ENCODE measurements around the gene AQP2.

AQP2 gene

DNA sequence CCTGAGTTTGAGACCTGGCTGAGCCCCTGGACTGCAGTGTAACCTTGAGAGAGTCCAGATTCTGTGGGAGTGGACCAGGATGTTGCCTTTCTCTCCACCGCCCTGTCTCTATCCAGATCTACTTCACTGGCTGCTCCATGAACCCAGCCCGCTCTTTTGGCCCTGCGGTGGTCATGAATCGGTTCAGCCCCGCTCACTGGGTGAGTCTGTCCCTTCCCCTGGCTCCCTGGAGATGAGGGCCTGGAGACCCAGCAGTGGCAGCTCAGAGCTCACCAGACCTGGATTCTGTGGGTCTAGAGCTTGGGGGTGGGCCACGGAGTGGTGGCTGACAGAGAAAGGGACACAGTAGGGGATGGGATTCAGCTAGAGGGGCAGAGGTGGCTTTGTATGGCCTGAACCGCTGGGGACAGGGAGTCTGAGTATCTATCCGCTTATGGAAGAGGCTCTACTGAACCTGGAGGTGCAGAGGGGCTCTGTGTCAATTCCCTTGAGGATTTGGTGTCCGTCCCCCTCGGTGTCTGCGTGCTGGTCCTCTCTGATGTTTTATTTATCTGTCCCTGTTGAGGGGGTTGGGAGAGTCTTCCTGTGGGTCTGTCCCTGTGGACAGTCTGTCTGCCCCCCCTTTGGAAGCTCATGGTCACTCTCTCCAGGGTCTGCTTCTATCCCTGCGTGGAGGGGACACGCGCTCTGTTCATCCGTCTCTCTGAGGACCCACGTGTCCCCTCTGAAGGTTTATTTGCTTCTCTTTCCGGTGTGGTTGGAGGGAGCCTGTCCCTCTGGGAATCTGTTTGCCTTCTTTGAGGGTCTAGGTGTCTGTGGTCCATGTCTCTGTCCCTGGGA, 13.7 kb downstream of the AQP2 start:
- no peak overlapping the region for H3K4me2 ChIP-seq (ENCODE audit: low read length)
- no peaks in the 10 kb centered on the region for H4K20me1 ChIP-seq (ENCODE audit: control insufficient read depth, insufficient read depth, low read depth, low read length)
- no peaks in the 10 kb centered on the region for H3K9me3 ChIP-seq (ENCODE audit: control insufficient read depth, insufficient read depth, low read length)
- H3K27ac ChIP-seq (ENCODE audit: low read depth, low read length), result no peak overlapping the region
- TF ChIP-seq EZH2phosphoT487 (IDR thresholded peaks at IDR 0.05; ENCODE audit: borderline replicate concordance, low read length), result no peak
- TF ChIP-seq, protein P1, sequence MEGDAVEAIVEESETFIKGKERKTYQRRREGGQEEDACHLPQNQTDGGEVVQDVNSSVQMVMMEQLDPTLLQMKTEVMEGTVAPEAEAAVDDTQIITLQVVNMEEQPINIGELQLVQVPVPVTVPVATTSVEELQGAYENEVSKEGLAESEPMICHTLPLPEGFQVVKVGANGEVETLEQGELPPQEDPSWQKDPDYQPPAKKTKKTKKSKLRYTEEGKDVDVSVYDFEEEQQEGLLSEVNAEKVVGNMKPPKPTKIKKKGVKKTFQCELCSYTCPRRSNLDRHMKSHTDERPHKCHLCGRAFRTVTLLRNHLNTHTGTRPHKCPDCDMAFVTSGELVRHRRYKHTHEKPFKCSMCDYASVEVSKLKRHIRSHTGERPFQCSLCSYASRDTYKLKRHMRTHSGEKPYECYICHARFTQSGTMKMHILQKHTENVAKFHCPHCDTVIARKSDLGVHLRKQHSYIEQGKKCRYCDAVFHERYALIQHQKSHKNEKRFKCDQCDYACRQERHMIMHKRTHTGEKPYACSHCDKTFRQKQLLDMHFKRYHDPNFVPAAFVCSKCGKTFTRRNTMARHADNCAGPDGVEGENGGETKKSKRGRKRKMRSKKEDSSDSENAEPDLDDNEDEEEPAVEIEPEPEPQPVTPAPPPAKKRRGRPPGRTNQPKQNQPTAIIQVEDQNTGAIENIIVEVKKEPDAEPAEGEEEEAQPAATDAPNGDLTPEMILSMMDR (IDR thresholded peaks at IDR 0.05; ENCODE audit: low read depth, low read length, poor library complexity, severe bottlenecking), result no peak
- H3K4me1 ChIP-seq (ENCODE audit: control insufficient read depth, low read length), result peaks cover 21% of the 10 kb centered on the region
- no peak overlapping the region for H3K4me3 ChIP-seq (ENCODE audit: low read length)
- H3K79me2 ChIP-seq (ENCODE audit: control insufficient read depth, low read length), result no peaks in the 10 kb centered on the region
- H3K27me3 ChIP-seq (ENCODE audit: control insufficient read depth, low read length), result peaks cover 26% of the 10 kb centered on the region
- H3K9me2 ChIP-seq (replicated peaks; ENCODE audit: control insufficient read depth, low read length), result no peaks in the 10 kb centered on the region
- H3K36me3 ChIP-seq (ENCODE audit: control insufficient read depth, low read length), result no peaks in the 10 kb centered on the region
- H3F3A ChIP-seq (ENCODE audit: control insufficient read depth, insufficient read depth), result no peaks in the 10 kb centered on the region

DNA sequence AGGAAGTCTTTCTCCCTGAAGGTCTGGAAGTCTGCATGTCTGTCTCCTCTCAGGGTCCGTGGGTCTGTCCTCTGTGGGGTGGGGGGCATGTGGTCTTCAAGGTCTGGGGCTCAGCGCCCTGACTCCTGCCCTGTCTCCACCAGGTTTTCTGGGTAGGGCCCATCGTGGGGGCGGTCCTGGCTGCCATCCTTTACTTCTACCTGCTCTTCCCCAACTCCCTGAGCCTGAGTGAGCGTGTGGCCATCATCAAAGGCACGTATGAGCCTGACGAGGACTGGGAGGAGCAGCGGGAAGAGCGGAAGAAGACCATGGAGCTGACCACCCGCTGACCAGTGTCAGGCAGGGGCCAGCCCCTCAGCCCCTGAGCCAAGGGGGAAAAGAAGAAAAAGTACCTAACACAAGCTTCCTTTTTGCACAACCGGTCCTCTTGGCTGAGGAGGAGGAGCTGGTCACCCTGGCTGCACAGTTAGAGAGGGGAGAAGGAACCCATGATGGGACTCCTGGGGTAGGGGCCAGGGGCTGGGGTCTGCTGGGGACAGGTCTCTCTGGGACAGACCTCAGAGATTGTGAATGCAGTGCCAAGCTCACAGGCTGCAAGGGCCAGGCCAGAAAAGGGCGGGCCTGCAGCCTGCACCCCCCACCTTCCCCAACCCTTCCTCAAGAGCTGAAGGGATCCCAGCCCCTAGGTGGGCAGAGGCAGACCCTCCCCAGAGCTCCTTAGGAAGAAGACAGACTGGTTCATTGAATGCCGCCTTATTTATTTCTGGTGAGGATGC, 14.5 kb downstream of the AQP2 start:
- Histone ChIP-seq H3K4me2 (ENCODE audit: low read length) (no peak overlapping the region), H3F3A (ENCODE audit: control insufficient read depth, insufficient read depth) (no peaks in the 10 kb centered on the region), H3K4me3 (ENCODE audit: low read length) (no peak overlapping the region), H3K27ac (ENCODE audit: low read depth, low read length) (no peak overlapping the region), H4K20me1 (ENCODE audit: control insufficient read depth, insufficient read depth, low read depth, low read length) (no peaks in the 10 kb centered on the region), H3K79me2 (ENCODE audit: control insufficient read depth, low read length) (no peaks in the 10 kb centered on the region), H3K36me3 (ENCODE audit: control insufficient read depth, low read length) (no peaks in the 10 kb centered on the region), H3K4me1 (ENCODE audit: control insufficient read depth, low read length) (peaks cover 17% of the 10 kb centered on the region), H3K27me3 (ENCODE audit: control insufficient read depth, low read length) (peaks cover 32% of the 10 kb centered on the region), H3K9me3 (ENCODE audit: control insufficient read depth, insufficient read depth, low read length) (no peaks in the 10 kb centered on the region), H3K9me2 (replicated peaks; ENCODE audit: control insufficient read depth, low read length) (no peaks in the 10 kb centered on the region)
- TF ChIP-seq EZH2phosphoT487 (IDR thresholded peaks at IDR 0.05; ENCODE audit: borderline replicate concordance, low read length), result no peak
- TF ChIP-seq, protein P1 (IDR thresholded peaks at IDR 0.05; ENCODE audit: low read depth, low read length, poor library complexity, severe bottlenecking), result no peak

DNA sequence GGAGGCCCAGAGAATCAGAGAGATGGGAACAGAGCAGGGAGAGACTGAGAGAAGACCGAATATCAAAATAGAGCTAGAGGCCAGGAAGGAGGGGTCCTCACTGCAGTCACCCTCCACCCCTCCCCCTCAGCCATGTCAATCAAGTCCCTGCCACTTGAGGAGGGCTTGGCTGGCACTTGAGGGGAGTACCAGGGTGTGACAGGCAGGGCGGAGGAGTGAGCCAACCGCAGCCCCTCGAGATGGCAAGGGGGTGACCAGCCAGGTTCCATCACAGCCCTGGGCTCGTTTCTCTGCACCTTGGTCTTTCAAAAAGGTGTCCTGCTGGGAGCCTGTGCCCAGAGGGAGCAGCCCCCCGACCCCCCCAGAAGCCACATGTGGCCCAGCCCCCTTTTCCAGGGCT, 15.3 kb downstream of the AQP2 start:
- peaks cover 31% of the 10 kb centered on the region for H3K27me3 ChIP-seq (ENCODE audit: control insufficient read depth, low read length)
- H3K27ac ChIP-seq (ENCODE audit: low read depth, low read length), result no peak overlapping the region

More for the DNA sequence above, 15.3 kb downstream of the AQP2 start:
- Histone ChIP-seq H3K4me2 (ENCODE audit: low read length) (no peak overlapping the region), H3K4me1 (ENCODE audit: control insufficient read depth, low read length) (peaks cover 13% of the 10 kb centered on the region), H4K20me1 (ENCODE audit: control insufficient read depth, insufficient read depth, low read depth, low read length) (no peaks in the 10 kb centered on the region), H3K4me3 (ENCODE audit: low read length) (no peak overlapping the region), H3K9me3 (ENCODE audit: control insufficient read depth, insufficient read depth, low read length) (no peaks in the 10 kb centered on the region), H3K79me2 (ENCODE audit: control insufficient read depth, low read length) (no peaks in the 10 kb centered on the region), H3F3A (ENCODE audit: control insufficient read depth, insufficient read depth) (no peaks in the 10 kb centered on the region), H3K9me2 (replicated peaks; ENCODE audit: control insufficient read depth, low read length) (no peaks in the 10 kb centered on the region), H3K36me3 (ENCODE audit: control insufficient read depth, low read length) (no peaks in the 10 kb centered on the region)
- TF ChIP-seq, protein P1 (IDR thresholded peaks at IDR 0.05; ENCODE audit: low read depth, low read length, poor library complexity, severe bottlenecking), result no peak
- TF ChIP-seq EZH2phosphoT487 (IDR thresholded peaks at IDR 0.05; ENCODE audit: borderline replicate concordance, low read length), result no peak
